GM18511 (cell line): ENCODE results near the gene L3MBTL4.
"Not testable (repeated sequence)": the region's sequence is repeated elsewhere in the genome, so short reads cannot be mapped to it uniquely, and the experiment has no call there.

Experiments
- ATAC-seq: cut with Tn5 transposase; IDR thresholded peaks from one replicate; pipeline ENCODE4 v1.9.1; 2021; ENCODE audit warnings: mild to moderate bottlenecking, moderate library complexity; ENCODE audit not compliant: unreplicated experiment

The L3MBTL4 gene

DNA sequence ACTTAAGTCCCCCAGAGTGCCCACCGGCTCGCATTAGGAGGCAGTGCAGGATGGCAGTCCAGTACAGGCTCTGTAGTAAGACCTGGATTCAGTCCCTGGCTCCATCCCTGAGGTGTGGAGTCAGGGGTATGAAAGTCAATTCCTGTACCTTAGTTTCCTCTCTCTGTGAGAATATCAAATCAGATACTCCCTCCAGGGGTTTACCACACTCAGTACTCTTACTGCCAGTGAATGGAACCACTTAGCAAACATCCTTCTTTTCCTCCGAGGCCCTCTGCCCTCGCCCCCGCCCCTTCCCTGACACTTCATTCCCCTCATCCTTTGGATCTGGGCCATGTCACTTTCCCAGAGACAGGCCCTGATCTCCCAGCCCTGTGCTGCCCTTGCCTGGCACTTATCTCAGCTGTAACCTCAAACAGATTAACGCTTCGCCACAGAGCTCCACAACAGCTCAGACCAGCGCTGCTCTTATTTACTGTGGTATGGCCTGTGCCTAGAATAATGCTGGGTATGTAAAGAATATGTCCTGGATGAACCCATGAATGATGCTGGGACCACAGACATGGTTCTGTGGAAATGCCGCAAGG lies 360.4 kb downstream of the L3MBTL4 start:
- ATAC-seq: no peak

- ATAC-seq: no peak
Observed at GRCh38 chr18:6052449-6052913, 362.2 kb downstream of the L3MBTL4 start.

DNA sequence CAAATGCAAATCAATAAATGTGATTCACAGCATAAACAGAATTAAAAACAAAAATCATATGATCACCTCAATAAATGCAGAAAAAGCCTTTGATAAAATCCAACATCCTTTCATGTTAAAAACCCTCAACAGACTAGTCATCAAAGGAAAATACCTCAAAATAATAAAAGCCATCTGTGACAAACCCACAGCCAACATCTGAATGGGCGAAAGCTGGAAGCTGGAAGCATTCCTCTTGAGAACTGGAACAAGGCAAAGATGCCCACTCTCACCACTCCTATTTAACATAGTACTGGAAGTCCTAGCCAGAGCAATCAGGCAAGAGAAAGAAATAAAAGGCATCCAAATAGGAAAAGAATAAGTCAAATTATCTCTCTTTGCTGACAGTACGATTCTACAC lies 367.1 kb downstream of the L3MBTL4 start:
- ATAC-seq: not testable (repeated sequence)

DNA sequence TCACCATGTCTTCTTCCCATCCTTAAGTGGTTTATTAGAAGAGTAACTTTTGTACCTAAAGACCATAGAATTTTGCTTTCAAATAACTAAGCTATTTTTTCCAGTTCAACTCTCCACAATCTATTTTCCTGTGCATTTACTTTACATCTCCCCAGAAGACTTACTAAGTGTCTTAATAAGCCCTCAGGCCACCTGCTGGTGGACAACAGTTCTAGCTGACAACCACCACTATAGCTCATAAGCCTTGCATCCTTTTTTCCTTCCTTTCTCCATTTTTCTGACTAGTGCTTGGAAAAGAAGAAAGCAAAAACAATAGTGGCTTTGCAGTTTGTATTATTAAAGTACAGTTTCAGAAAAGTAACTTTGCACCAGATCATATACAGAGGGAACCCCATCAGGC lies 369.9 kb downstream of the L3MBTL4 start:
- ATAC-seq: no peak

DNA sequence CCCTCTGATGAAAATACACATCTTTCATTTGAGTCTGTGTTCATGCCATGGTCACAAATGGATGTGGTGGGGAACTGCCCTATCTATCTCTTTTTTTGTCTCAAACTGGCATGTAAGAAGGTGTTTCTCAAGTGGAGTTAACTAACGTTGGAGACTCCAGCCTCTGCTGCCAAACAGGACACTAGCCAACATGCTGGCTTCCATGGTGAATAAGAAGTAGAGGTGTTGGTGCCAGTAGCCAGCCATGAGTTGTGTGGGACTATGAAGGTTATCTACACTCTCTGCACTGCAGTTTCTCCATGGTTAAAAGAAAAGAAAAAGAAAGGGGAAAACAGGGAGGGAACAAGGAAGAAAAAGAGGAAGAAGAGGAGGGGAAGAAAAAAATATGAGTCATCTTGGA lies 370.4 kb downstream of the L3MBTL4 start:
- ATAC-seq: no peak

DNA sequence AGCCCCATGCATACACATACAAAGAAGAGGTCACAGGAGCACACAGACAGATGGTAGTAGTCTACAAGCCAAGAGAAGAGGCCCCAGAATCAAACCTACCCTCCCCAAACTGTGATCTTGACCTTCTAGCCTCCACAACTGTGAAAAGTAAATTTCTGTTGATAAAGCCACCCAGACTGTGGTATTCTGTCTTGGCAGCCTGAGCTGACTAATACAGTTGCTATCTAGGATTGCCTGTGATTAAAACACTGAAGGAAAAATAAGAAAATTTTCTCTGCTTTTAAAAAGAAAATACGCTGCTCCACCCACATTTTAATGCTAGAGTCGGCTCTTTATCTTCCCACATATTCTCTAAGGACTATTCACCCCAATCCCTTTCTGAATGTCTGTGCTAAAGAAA lies 375.7 kb downstream of the L3MBTL4 start:
- ATAC-seq: no peak

GRCh38 chr18:6031442-6031841 lies 383.3 kb downstream of the L3MBTL4 start:
- no peak for ATAC-seq

DNA sequence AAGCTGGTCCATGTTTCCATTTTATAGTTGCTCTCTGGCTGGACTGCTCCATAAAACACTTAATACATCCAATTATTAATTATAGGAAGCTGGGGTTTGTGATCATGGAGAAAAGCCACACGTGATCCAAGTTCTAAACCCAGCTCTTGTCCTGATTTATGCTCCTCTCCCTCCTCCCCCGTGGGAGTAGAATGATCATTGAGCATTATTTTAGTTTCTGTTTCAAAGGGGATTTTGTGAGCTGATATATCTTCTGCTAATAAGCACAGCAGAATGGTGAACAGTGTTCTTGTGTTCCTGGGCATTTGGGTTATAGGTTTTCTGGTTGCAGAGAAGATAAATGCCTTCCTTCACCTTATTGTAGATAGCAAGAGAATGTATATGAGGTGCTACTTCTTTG lies 383.7 kb downstream of the L3MBTL4 start:
- ATAC-seq: no peak

DNA sequence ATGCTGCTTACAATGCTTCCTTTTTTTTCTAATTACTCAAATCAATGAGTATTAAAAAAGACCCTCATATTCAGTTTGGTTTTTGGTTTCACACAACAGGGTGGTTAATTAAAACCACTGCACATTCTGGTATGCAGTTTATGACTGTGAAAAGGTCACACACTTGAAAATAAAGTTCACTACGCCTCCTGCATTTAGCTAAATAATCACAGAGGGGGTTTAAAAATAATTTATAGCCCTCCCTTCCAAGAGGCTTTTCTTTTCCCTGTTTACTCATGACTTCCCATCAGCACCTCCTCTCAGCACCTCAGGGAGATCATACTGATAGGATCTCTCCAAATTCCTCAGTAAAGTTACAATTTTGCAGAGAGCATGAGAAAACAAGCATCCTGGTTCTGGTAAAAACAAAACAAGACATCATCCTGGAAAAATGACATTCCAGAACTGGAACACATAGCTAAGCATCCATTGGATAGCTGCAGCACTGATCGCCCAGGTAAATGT lies 389.9 kb downstream of the L3MBTL4 start:
- ATAC-seq: no peak

- no peak for ATAC-seq
Observed at GRCh38 chr18:6023551-6023950, 391.2 kb downstream of the L3MBTL4 start.

DNA sequence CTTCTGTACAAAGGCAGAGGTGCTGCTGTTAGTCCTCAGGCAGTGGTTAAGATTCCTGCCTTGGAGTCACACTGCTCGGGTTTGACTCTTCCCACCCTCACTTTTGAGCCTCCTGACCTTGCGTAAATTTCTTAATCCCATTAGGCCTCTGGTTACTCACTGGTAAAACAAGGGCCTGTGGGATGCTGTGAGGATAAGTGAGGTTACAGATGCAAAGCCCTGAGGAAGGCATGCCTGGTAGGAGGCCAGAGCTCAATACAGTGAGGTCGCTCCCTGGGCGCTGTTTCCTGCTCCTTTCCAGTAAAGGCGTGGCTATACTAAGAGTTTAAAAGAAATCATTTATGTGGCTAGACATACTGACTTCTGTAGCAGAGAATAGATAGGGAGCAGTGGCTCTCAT lies 391.9 kb downstream of the L3MBTL4 start:
- ATAC-seq: no peak

- peak; percentile 72 for ATAC-seq
Observed at GRCh38 chr18:6022074-6022444, 392.7 kb downstream of the L3MBTL4 start.

GRCh38 chr18:6021306-6022073 lies 393.2 kb downstream of the L3MBTL4 start:
- peak; percentile 32 for ATAC-seq

GRCh38 chr18:6018671-6019070 lies 396.0 kb downstream of the L3MBTL4 start:
- ATAC-seq: no peak

GRCh38 chr18:6017171-6017570 lies 397.5 kb downstream of the L3MBTL4 start:
- no peak for ATAC-seq

DNA sequence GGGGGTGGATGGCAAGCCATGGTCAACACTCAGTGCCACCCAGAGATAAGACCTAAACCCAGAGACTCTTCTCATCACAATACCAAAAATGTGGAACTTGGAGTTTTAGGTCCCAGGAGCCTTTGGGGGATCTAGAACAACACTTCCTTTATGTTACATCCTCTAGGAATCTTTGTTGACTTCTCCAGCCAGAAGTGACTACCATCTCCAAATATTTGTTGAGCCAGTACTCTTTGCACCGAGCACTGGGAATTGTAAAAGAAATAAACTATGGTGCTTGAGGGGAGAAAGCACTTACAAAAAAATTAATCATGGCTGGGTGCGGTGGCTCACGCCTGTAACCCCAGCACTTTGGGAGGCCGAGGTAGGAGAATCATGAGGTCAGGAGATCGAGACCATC lies 399.3 kb downstream of the L3MBTL4 start:
- ATAC-seq: no peak

DNA sequence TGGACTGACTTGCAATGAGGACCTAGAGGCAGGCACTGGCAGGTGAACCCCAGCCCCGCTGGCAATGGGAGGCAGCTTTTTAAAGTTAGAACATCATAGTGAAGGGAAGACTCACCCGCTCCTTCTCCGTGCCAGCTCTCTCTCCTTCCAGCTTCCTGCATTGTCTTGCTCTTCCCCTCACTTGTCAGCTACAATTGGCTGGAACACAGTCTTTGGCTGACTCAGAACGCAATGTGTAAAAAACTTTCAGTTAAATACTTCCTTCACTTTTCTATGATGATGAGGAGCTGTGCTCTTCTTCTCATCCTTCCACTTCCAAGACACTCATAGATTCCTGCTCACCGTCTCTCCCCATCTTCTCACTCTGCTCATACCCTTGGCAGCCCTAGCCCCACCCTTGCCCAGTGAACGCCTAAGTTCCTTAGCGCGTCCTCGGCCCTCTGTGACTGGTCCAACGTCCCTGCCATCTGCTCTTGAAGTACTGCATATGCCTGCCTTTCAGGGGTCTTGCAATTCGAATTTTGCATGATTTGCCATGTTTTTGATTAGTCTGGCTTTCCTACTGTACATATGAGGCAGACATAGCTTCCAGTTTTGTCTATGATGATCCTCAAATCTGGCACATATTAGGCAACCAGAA lies 401.4 kb downstream of the L3MBTL4 start:
- ATAC-seq: no peak

DNA sequence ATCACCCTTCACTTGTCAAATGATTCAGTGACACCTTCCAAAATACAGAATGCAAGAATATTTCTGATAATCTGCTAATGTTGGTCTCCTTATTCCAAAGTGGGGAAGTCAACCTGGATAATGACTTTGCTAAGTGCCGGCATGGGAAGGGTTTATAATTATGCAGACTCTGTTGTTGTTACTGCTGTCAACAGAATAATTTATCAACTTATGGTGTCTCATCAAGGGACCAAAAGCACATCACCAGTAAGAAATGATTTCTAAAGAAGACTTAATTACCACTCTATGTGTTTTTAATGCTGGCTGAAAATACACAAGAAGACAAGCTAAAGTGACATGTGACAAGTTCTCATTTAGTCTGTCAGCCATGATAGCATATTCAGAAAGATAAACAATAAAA lies 403.8 kb downstream of the L3MBTL4 start:
- ATAC-seq: no peak

GRCh38 chr18:6010284-6010683 lies 404.4 kb downstream of the L3MBTL4 start:
- ATAC-seq: no peak

DNA sequence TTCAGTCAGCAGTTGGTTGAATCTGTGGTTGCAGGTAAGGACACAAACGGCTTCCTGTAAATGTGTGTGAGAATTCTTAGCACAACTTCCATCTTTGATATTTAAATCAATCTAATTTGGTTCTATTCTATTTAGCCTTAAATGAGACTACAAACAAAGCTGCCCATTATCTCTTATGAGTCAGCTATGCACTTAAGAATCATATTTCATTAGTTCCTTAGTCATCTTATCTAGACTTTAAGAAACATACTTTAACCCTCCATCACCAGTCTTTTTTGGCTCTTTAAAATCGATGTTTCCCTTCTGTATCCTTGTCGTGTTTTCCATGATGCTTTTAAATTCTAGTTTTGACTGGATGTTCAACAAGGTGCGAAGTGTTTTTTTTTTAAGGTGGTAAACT lies 405.0 kb downstream of the L3MBTL4 start:
- ATAC-seq: no peak

DNA sequence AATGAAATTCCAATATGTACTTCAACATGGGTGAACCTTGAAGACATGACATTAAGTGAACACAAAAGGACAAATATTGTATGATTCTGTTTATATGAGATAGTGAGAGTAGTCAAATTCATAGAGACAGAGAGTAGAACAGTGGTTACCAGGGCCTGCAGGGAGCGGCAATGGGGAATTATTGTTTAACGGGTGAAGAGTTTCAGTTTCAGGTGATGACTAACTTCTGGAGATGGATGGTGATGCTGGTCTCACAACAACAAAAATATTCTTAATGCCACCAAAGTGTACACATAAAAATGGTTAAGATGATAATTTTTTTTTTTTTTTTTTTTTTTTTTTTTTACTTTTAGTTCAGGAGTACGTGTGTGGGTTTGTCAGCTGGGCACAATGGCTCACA lies 410.0 kb downstream of the L3MBTL4 start:
- peak; percentile 98 for ATAC-seq

DNA sequence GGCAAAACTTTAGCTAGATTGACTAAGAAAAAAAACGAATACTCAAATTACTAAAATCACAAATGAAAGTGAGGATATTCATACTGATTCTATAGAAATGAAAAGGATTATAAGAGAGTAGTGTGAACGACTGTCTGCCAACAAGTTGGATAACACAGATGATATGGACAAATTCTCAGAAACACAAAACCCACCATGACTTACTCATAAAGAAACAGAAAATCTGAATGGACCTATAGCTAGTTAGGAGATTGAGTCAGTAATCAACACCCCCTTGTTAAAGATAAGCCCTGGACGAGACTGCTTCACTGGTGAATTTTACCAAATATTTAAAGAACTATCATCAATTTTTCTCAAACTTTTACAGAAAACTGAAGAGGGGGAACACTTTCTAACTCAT lies 410.6 kb downstream of the L3MBTL4 start:
- peak; percentile 77 for ATAC-seq
